Middle frontal gyrus (tissue), 1 donor: ENCODE measurements around the gene CDR2.
"Not testable (repeated sequence)": the region's sequence is repeated elsewhere in the genome, so short reads cannot be mapped to it uniquely, and the experiment has no call there.

Source experiments
- DNase-seq: peaks from one replicate; pipeline ENCODE4 v3.0.0-alpha.2; 2015; ENCODE audit warnings: low spot score; ENCODE audit errors: extremely low spot score

The CDR2 gene

GRCh38 chr16:22353191-22353919 lies 21.1 kb downstream of the CDR2 start:
- no peak for DNase-seq

- no peak for DNase-seq
These were observed 21.7 kb downstream of the CDR2 start for GRCh38 chr16:22352723-22353122.

GRCh38 chr16:22352140-22352539 lies 22.3 kb downstream of the CDR2 start:
- no peak for DNase-seq

GRCh38 chr16:22351017-22351416 lies 23.4 kb downstream of the CDR2 start:
- not testable (repeated sequence) for DNase-seq

GRCh38 chr16:22348291-22348690 lies 26.1 kb downstream of the CDR2 start:
- DNase-seq, result no peak

- no peak for DNase-seq
These were observed 27.2 kb downstream of the CDR2 start for GRCh38 chr16:22347100-22347820.

- DNase-seq, result no peak
These were observed 27.9 kb downstream of the CDR2 start for GRCh38 chr16:22346483-22346882.

- no peak for DNase-seq
These were observed 32.3 kb downstream of the CDR2 start for GRCh38 chr16:22342082-22342481.

- DNase-seq, result no peak
These were observed 33.5 kb downstream of the CDR2 start for GRCh38 chr16:22340945-22341344.

GRCh38 chr16:22337849-22338635 lies 36.4 kb downstream of the CDR2 start:
- no peak for DNase-seq

GRCh38 chr16:22337045-22337444 lies 37.4 kb downstream of the CDR2 start:
- DNase-seq, result no peak

- no peak for DNase-seq
These were observed 37.8 kb downstream of the CDR2 start for GRCh38 chr16:22336581-22336980.

GRCh38 chr16:22335668-22336246 lies 38.7 kb downstream of the CDR2 start:
- no peak for DNase-seq

GRCh38 chr16:22333457-22333994 lies 40.9 kb downstream of the CDR2 start:
- no peak for DNase-seq

GRCh38 chr16:22330326-22330725 lies 44.1 kb downstream of the CDR2 start:
- no peak for DNase-seq

GRCh38 chr16:22329199-22329695 lies 45.2 kb downstream of the CDR2 start:
- DNase-seq, result no peak

GRCh38 chr16:22328081-22328725 lies 46.2 kb downstream of the CDR2 start:
- no peak for DNase-seq

GRCh38 chr16:22327446-22327775 lies 47.0 kb downstream of the CDR2 start:
- no peak for DNase-seq

- DNase-seq, result no peak
These were observed 47.5 kb downstream of the CDR2 start for GRCh38 chr16:22326771-22327445.

- DNase-seq, result no peak
These were observed 48.1 kb downstream of the CDR2 start for GRCh38 chr16:22326369-22326652.
